SK-N-SH treated with all-trans-retinoic acid at 6 μM for 48 hours (cell line): Measurements from ENCODE around the gene DPYD.

ENCODE experiments used
- ATAC-seq: fragments of 200-7000 bp; cut with Tn5 transposase; 3 replicates; pipeline ENCODE4 v1.9.1; 2020; ENCODE audit warnings: mild to moderate bottlenecking, moderate library complexity
- ARNTL ChIP-seq: fragments of 450-650 bp; formaldehyde crosslinking; IDR thresholded peaks from 2 replicates; pipeline ENCODE4 v1.5.0; 2020; ENCODE audit warnings: low read depth, mild to moderate bottlenecking, moderate library complexity, borderline replicate concordance
- BACH2 ChIP-seq: fragments of 250-450 bp; sonication (Bioruptor Pico); IDR thresholded peaks from 2 replicates; pipeline ENCODE4 v1.9.0; 2021; ENCODE audit warnings: mild to moderate bottlenecking, borderline replicate concordance
- CSDC2 ChIP-seq: fragments of 250-450 bp; sonication (Bioruptor Pico); IDR thresholded peaks from 2 replicates; pipeline ENCODE4 v1.5.0; 2020; ENCODE audit warnings: mild to moderate bottlenecking, moderate library complexity
- CSRNP3 ChIP-seq: fragments of 250-450 bp; sonication (Bioruptor Pico); IDR thresholded peaks from 2 replicates; pipeline ENCODE4 v1.5.1; 2021; ENCODE audit warnings: mild to moderate bottlenecking, moderate library complexity
- ESRRG ChIP-seq: fragments of 250-450 bp; sonication (Bioruptor Pico); IDR thresholded peaks from 2 replicates; pipeline ENCODE4 v1.6.1; 2021; ENCODE audit warnings: mild to moderate bottlenecking
- GLIS3 ChIP-seq: fragments of 250-450 bp; sonication (Bioruptor Pico); IDR thresholded peaks from 2 replicates; pipeline ENCODE4 v1.5.0; 2020; ENCODE audit warnings: mild to moderate bottlenecking, moderate library complexity
- ISL1 ChIP-seq: fragments of 250-450 bp; sonication (Bioruptor Pico); IDR thresholded peaks from 2 replicates; pipeline ENCODE4 v2.1.2; 2022; ENCODE audit warnings: mild to moderate bottlenecking, moderate library complexity
- OSR1 ChIP-seq: fragments of 250-450 bp; sonication (Bioruptor Pico); IDR thresholded peaks from 2 replicates; pipeline ENCODE4 v1.8.0; 2022; ENCODE audit warnings: moderate library complexity, mild to moderate bottlenecking, inconsistent platforms
- PATZ1 ChIP-seq: fragments of 250-450 bp; sonication (Bioruptor Pico); IDR thresholded peaks from 2 replicates; pipeline ENCODE4 v1.8.0; 2020; ENCODE audit warnings: mild to moderate bottlenecking, moderate library complexity, borderline replicate concordance
- PPARA ChIP-seq: fragments of 250-450 bp; sonication (Bioruptor Pico); IDR thresholded peaks from 2 replicates; pipeline ENCODE4 v1.5.0; 2020; ENCODE audit warnings: mild to moderate bottlenecking, borderline replicate concordance
- RARB ChIP-seq: fragments of 250-450 bp; sonication (Bioruptor Pico); IDR thresholded peaks from 2 replicates; pipeline ENCODE4 v1.8.0; 2021; ENCODE audit warnings: mild to moderate bottlenecking, moderate library complexity
- SNAI2 ChIP-seq: fragments of 250-450 bp; sonication (Bioruptor Pico); IDR thresholded peaks from 2 replicates; pipeline ENCODE4 v1.5.0; 2020; ENCODE audit warnings: mild to moderate bottlenecking, moderate library complexity
- TCF4 ChIP-seq: fragments of 250-450 bp; sonication (Bioruptor Pico); IDR thresholded peaks from 2 replicates; pipeline ENCODE4 v1.8.0; 2021; ENCODE audit warnings: mild to moderate bottlenecking, moderate library complexity, borderline replicate concordance
- TOX ChIP-seq: fragments of 250-450 bp; sonication (Bioruptor Pico); IDR thresholded peaks from 2 replicates; pipeline ENCODE4 v1.8.0; 2021; ENCODE audit warnings: mild to moderate bottlenecking, moderate library complexity, borderline replicate concordance
- ZFP3 ChIP-seq: fragments of 250-450 bp; sonication (Bioruptor Pico); IDR thresholded peaks from 2 replicates; pipeline ENCODE4 v1.5.0; 2020; ENCODE audit warnings: mild to moderate bottlenecking, moderate library complexity
- ZFP30 ChIP-seq: fragments of 450-650 bp; formaldehyde crosslinking; IDR thresholded peaks from 2 replicates; pipeline ENCODE4 v1.5.0; 2022; ENCODE audit warnings: mild to moderate bottlenecking, moderate library complexity
- ZNF565 ChIP-seq: fragments of 450-650 bp; formaldehyde crosslinking; conservative IDR thresholded peaks from 2 replicates; pipeline ENCODE4 v1.5.0; 2020; ENCODE audit warnings: low read depth, mild to moderate bottlenecking, moderate library complexity
- ZNF70 ChIP-seq: fragments of 450-650 bp; formaldehyde crosslinking; IDR thresholded peaks from 2 replicates; pipeline ENCODE4 v1.5.0; 2020; ENCODE audit warnings: mild to moderate bottlenecking, moderate library complexity
- ZNF8 ChIP-seq: fragments of 450-650 bp; formaldehyde crosslinking; IDR thresholded peaks from 2 replicates; pipeline ENCODE4 v1.5.0; 2020; ENCODE audit warnings: mild to moderate bottlenecking, moderate library complexity
- TF ChIP-seq, protein P1 (sequence below): fragments of 250-450 bp; sonication (Bioruptor Pico); IDR thresholded peaks from 2 replicates; pipeline ENCODE4 v1.8.0; 2021; ENCODE audit warnings: low read depth, mild to moderate bottlenecking, moderate library complexity, borderline replicate concordance
- TF ChIP-seq, protein P2 (sequence below): fragments of 250-450 bp; sonication (Bioruptor Pico); IDR thresholded peaks from 2 replicates; pipeline ENCODE4 v1.5.0; 2020; ENCODE audit warnings: mild to moderate bottlenecking, moderate library complexity

Gene DPYD

GRCh38 chr1:97157991-97158390 is 762.8 kb downstream of the DPYD start:
- TF ChIP-seq ESRRG (CRISPR knock-in tag), result no peak
- TF ChIP-seq, protein P1, sequence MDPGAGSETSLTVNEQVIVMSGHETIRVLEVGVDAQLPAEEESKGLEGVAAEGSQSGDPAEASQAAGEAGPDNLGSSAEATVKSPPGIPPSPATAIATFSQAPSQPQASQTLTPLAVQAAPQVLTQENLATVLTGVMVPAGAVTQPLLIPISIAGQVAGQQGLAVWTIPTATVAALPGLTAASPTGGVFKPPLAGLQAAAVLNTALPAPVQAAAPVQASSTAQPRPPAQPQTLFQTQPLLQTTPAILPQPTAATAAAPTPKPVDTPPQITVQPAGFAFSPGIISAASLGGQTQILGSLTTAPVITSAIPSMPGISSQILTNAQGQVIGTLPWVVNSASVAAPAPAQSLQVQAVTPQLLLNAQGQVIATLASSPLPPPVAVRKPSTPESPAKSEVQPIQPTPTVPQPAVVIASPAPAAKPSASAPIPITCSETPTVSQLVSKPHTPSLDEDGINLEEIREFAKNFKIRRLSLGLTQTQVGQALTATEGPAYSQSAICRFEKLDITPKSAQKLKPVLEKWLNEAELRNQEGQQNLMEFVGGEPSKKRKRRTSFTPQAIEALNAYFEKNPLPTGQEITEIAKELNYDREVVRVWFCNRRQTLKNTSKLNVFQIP (CRISPR knock-in tag), result no peak
- no peak for TF ChIP-seq ZNF565
- TF ChIP-seq OSR1, result no peak
- ATAC-seq, result no peak

DNA sequence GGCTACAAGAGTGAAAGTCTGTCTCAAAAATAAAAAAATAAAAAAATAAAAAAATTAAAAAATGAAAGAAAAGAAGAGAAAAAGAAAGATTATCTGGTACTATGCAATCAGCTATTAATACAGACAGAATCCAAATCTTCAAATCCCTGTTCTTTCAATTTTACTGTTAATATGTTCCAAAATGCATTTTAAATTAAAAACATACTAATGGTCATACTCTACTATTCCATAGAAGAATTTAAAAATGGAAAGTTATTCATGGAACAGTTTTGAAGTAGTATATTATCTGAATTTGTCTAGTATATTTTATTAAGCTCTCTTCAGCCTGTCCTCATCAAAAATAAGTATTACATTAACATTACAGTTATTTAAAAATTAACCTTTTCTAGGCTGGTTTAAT is 769.2 kb downstream of the DPYD start:
- ATAC-seq, result no peak
- no peak for TF ChIP-seq CSDC2 (CRISPR knock-in tag)
- TF ChIP-seq CSRNP3 (CRISPR knock-in tag), result no peak
- no peak for TF ChIP-seq ZFP30
- no peak for TF ChIP-seq ZNF8 (CRISPR knock-in tag)
- TF ChIP-seq, protein P2, sequence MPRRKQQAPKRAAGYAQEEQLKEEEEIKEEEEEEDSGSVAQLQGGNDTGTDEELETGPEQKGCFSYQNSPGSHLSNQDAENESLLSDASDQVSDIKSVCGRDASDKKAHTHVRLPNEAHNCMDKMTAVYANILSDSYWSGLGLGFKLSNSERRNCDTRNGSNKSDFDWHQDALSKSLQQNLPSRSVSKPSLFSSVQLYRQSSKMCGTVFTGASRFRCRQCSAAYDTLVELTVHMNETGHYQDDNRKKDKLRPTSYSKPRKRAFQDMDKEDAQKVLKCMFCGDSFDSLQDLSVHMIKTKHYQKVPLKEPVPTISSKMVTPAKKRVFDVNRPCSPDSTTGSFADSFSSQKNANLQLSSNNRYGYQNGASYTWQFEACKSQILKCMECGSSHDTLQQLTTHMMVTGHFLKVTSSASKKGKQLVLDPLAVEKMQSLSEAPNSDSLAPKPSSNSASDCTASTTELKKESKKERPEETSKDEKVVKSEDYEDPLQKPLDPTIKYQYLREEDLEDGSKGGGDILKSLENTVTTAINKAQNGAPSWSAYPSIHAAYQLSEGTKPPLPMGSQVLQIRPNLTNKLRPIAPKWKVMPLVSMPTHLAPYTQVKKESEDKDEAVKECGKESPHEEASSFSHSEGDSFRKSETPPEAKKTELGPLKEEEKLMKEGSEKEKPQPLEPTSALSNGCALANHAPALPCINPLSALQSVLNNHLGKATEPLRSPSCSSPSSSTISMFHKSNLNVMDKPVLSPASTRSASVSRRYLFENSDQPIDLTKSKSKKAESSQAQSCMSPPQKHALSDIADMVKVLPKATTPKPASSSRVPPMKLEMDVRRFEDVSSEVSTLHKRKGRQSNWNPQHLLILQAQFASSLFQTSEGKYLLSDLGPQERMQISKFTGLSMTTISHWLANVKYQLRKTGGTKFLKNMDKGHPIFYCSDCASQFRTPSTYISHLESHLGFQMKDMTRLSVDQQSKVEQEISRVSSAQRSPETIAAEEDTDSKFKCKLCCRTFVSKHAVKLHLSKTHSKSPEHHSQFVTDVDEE (CRISPR knock-in tag), result no peak
- no peak for TF ChIP-seq ARNTL (CRISPR knock-in tag)
- TF ChIP-seq PPARA (CRISPR knock-in tag), result no peak
- TF ChIP-seq RARB, result no peak
- TF ChIP-seq BACH2 (CRISPR knock-in tag), result no peak
- no peak for TF ChIP-seq OSR1
- no peak for TF ChIP-seq ZNF565
- TF ChIP-seq ZNF70, result no peak
- TF ChIP-seq TCF4 (CRISPR knock-in tag), result no peak
- TF ChIP-seq GLIS3, result no peak
- TF ChIP-seq PATZ1 (CRISPR knock-in tag), result no peak
- no peak for TF ChIP-seq ESRRG (CRISPR knock-in tag)

DNA sequence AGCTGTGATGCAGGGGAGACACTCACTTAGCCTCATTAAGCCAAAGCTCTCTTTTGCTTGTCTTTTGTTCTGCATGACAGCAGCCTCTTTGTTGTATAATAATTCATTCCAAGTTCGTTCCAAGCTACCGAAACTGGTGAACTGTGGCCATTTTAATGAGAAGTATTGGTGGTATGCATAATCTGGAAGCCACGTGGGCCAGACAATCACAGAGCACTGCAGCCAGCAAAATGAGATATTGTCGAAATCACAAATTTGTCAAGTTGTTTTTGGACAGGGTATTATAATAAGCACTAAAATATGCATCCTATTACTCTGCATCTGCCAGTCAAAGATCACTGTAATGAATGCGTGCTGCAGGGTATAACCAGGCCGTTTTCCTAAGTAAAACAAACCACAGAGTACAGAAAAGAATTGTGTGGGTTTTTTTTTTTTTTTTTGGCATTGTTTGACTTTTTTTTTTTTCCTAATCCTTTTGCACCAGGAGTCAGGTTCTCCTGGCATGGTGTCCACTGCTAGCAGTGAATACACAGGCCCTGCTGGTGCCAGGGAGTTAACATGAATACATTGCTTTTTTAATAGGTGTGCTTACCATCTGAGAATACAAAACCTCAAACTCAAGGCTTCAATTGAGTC is 775.4 kb downstream of the DPYD start:
- ATAC-seq, result peak; percentile 90
- TF ChIP-seq TCF4 (CRISPR knock-in tag), result no peak
- TF ChIP-seq ISL1 (CRISPR knock-in tag), result peak; percentile 37; the same call in 1 of the 2 replicates
- no peak for TF ChIP-seq TOX (CRISPR knock-in tag)
- TF ChIP-seq, all 23 proteins: peak for 1

DNA sequence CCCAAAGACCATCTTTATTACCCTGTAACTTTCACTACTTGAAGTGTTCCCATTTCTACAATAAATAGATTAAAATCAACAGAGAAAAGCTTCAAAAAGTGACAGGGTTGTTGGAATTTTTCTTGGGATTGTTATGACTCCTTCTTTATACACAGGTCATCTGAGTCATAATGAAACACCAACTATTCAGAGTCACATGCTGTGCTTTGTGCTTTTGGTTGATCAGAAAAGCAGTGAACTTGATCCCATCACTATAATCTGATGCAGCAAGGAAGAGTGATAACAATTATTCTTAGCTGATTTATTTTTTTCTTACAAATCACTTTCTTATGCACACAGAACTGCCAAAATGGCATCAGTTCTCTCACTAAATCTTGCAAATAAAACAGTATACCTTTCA is 776.3 kb downstream of the DPYD start:
- peak; percentile 77 for ATAC-seq
- no peak for TF ChIP-seq RARB
- TF ChIP-seq SNAI2 (CRISPR knock-in tag), result no peak
- no peak for TF ChIP-seq ZNF8 (CRISPR knock-in tag)
- TF ChIP-seq PATZ1 (CRISPR knock-in tag), result no peak
- TF ChIP-seq ZFP3, result no peak
- TF ChIP-seq ARNTL (CRISPR knock-in tag), result no peak
- no peak for TF ChIP-seq OSR1
- TF ChIP-seq GLIS3, result no peak
- TF ChIP-seq, protein P1 (CRISPR knock-in tag), result no peak
- TF ChIP-seq ZNF70, result no peak
- no peak for TF ChIP-seq TOX (CRISPR knock-in tag)
- TF ChIP-seq ESRRG (CRISPR knock-in tag), result no peak
- TF ChIP-seq CSRNP3 (CRISPR knock-in tag), result no peak
- no peak for TF ChIP-seq BACH2 (CRISPR knock-in tag)
- TF ChIP-seq ZNF565, result no peak
- TF ChIP-seq CSDC2 (CRISPR knock-in tag), result no peak
